ENCODE data around the gene MAS1L.

MAS1L gene

DNA sequence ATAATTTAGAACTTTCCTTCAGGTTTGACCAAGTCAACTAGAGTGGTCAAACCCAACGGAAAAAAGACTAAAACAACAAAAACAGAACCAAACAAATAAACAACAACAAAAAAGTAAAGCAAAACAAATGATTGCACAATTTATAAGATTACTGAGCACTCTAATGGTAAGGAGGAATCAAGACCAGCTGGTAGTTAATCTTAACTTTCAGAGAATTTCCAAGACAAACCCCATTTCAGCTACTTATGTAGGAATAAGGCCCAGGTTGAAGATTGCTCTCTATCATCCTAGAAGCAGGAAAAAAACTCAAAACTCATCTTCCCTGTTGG lies 37.5 kb upstream of the MAS1L start:
- Histone ChIP-seq H4K20me1 (ENCODE audit: insufficient read depth, low read length) (no peaks in the 10 kb centered on the region), H3F3A (ENCODE audit: insufficient read depth, low read length) (no peaks in the 10 kb centered on the region), H3K4me2 (ENCODE audit: low read length) (no peak overlapping the region), H2AFZ (ENCODE audit: low read length) (no peak overlapping the region), H3K36me3 (ENCODE audit: insufficient read depth, low read length) (no peaks in the 10 kb centered on the region), H3K9me2 (ENCODE audit: low read depth, low read length) (no peaks in the 10 kb centered on the region), H3K9ac (ENCODE audit: low read length) (no peak overlapping the region), H3K79me2 (ENCODE audit: insufficient read depth, low read length) (no peaks in the 10 kb centered on the region), H3K4me3 (ENCODE audit: low read depth, low read length, poor library complexity, severe bottlenecking) (no peak overlapping the region), H3K27ac (ENCODE audit: low read depth, low read length, poor library complexity, severe bottlenecking) (no peak overlapping the region), H3K27me3 (ENCODE audit: insufficient read depth, low read length) (no peaks in the 10 kb centered on the region), H3K9me3 (ENCODE audit: low read length) (no peaks in the 10 kb centered on the region), H3K4me1 (ENCODE audit: insufficient read depth, low read length, severe bottlenecking) (no peaks in the 10 kb centered on the region)
- TF ChIP-seq EZH2 (IDR thresholded peaks at IDR 0.05; ENCODE audit: borderline replicate concordance, low read length) = no peak
- TF ChIP-seq, protein P1, sequence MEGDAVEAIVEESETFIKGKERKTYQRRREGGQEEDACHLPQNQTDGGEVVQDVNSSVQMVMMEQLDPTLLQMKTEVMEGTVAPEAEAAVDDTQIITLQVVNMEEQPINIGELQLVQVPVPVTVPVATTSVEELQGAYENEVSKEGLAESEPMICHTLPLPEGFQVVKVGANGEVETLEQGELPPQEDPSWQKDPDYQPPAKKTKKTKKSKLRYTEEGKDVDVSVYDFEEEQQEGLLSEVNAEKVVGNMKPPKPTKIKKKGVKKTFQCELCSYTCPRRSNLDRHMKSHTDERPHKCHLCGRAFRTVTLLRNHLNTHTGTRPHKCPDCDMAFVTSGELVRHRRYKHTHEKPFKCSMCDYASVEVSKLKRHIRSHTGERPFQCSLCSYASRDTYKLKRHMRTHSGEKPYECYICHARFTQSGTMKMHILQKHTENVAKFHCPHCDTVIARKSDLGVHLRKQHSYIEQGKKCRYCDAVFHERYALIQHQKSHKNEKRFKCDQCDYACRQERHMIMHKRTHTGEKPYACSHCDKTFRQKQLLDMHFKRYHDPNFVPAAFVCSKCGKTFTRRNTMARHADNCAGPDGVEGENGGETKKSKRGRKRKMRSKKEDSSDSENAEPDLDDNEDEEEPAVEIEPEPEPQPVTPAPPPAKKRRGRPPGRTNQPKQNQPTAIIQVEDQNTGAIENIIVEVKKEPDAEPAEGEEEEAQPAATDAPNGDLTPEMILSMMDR (IDR thresholded peaks at IDR 0.05; ENCODE audit: low read length) = no peak

DNA sequence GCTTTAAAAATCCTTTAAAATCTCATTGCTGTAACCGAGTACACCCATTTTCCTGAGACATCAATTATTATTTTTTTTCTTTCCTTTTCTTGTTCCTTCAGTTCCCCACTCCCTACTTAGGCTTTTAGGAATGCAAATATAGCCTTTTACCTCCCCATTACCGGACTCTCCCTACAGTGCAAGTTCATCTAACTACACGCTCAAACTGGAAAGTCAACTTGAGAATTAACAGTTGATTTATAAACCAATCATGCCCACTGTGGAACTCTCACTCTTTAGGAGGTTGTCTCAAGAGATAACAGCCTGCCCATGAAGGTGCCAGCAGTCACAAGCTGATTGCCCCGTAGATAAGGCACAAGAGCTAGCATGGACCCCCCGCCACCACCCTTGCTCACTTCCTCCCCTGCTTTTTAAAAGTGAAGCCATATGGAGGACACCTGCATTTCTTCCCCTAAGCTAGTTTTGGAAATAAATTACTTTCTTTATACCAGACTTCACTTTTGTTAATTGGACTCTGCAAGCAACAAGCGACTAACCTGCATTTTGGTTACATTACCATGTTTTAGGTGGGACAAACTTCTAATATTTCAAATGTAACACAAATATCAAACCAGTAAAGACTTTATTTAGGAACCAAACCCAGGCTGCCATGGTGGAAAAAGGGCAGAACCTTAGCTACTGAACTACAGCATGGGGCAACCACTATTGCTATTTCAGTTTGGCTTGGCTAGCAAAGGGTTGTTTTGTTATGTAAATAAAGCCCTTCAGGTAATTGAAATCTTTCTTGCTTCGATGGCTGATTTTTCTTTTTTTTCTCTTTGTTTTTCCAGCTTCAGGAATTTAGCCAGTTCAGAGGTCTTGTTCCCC lies 36.9 kb upstream of the MAS1L start:
- H2AFZ ChIP-seq (ENCODE audit: low read length) = no peak overlapping the region
- no peaks in the 10 kb centered on the region for H3K27me3 ChIP-seq (ENCODE audit: insufficient read depth, low read length)
- no peaks in the 10 kb centered on the region for H3K9me3 ChIP-seq (ENCODE audit: low read length)
- no peak overlapping the region for H3K4me2 ChIP-seq (ENCODE audit: low read length)
- H3F3A ChIP-seq (ENCODE audit: insufficient read depth, low read length) = no peaks in the 10 kb centered on the region
- no peak overlapping the region for H3K4me3 ChIP-seq (ENCODE audit: low read depth, low read length, poor library complexity, severe bottlenecking)
- no peak overlapping the region for H3K9ac ChIP-seq (ENCODE audit: low read length)
- H3K4me1 ChIP-seq (ENCODE audit: insufficient read depth, low read length, severe bottlenecking) = no peaks in the 10 kb centered on the region
- no peak overlapping the region for H3K27ac ChIP-seq (ENCODE audit: low read depth, low read length, poor library complexity, severe bottlenecking)
- no peaks in the 10 kb centered on the region for H4K20me1 ChIP-seq (ENCODE audit: insufficient read depth, low read length)
- H3K9me2 ChIP-seq (ENCODE audit: low read depth, low read length) = no peaks in the 10 kb centered on the region
- H3K36me3 ChIP-seq (ENCODE audit: insufficient read depth, low read length) = no peaks in the 10 kb centered on the region
- TF ChIP-seq, protein P1 (IDR thresholded peaks at IDR 0.05; ENCODE audit: low read length) = no peak
- TF ChIP-seq EZH2 (IDR thresholded peaks at IDR 0.05; ENCODE audit: borderline replicate concordance, low read length) = no peak
- no peaks in the 10 kb centered on the region for H3K79me2 ChIP-seq (ENCODE audit: insufficient read depth, low read length)

DNA sequence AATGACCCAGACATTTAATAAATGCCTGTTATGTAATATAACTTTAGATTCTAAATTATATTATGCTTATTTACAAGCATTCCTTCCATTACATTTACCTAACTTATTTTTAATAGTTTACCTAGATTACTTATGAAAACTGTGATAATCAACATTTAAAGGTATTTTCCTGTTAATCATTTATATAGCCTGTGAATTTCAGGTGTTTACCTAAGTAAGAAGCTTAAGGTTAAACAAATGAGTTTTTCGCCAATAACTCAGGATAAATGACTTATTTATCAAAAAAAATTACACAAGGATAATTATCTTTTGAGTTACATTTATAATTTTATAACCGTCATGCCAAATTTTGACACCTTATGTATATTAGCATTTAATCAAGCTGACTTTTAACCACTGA lies 36.3 kb upstream of the MAS1L start:
- no peaks in the 10 kb centered on the region for H3K36me3 ChIP-seq (ENCODE audit: insufficient read depth, low read length)
- no peak overlapping the region for H3K4me3 ChIP-seq (ENCODE audit: low read depth, low read length, poor library complexity, severe bottlenecking)
- H3K9me2 ChIP-seq (ENCODE audit: low read depth, low read length) = no peaks in the 10 kb centered on the region
- H3K4me2 ChIP-seq (ENCODE audit: low read length) = no peak overlapping the region
- H3K9ac ChIP-seq (ENCODE audit: low read length) = no peak overlapping the region
- H3K27me3 ChIP-seq (ENCODE audit: insufficient read depth, low read length) = no peaks in the 10 kb centered on the region
- no peaks in the 10 kb centered on the region for H4K20me1 ChIP-seq (ENCODE audit: insufficient read depth, low read length)
- H2AFZ ChIP-seq (ENCODE audit: low read length) = no peak overlapping the region
- no peaks in the 10 kb centered on the region for H3K4me1 ChIP-seq (ENCODE audit: insufficient read depth, low read length, severe bottlenecking)
- TF ChIP-seq EZH2 (IDR thresholded peaks at IDR 0.05; ENCODE audit: borderline replicate concordance, low read length) = no peak
- TF ChIP-seq, protein P1 (IDR thresholded peaks at IDR 0.05; ENCODE audit: low read length) = no peak
- H3K27ac ChIP-seq (ENCODE audit: low read depth, low read length, poor library complexity, severe bottlenecking) = no peak overlapping the region
- H3K79me2 ChIP-seq (ENCODE audit: insufficient read depth, low read length) = no peaks in the 10 kb centered on the region
- H3F3A ChIP-seq (ENCODE audit: insufficient read depth, low read length) = no peaks in the 10 kb centered on the region
- H3K9me3 ChIP-seq (ENCODE audit: low read length) = no peaks in the 10 kb centered on the region

Measured in OCI-LY1 (cell line).